Tibial nerve (tissue), 3 donors: ENCODE data around the gene ANKDD1B.

Experiments used
- CTCF ChIP-seq, 5 experiments: fragments of 200-600 bp in 3 of 5; fragments of 450-650 bp in 2 of 5; sonication (generic) in 3 of 5; IDR thresholded peaks; one replicate each; pipeline ENCODE4 v1.5.1; 2016 to 2019; ENCODE audit warnings: antibody characterized with exemption in 5 of 5, mild to moderate bottlenecking in 3 of 5, moderate library complexity in 2 of 5
- POLR2A ChIP-seq, 2 donors: fragments of 450-650 bp; IDR thresholded peaks; one replicate each; pipeline ENCODE4 v1.6.1; 2017; ENCODE audit warnings: antibody characterized with exemption in 2 of 2, mild to moderate bottlenecking in 2 of 2, moderate library complexity in 2 of 2

GRCh38 chr5:75710637-75711036 lies 99.4 kb downstream of the ANKDD1B start:
- TF ChIP-seq CTCF (IDR thresholded peaks at IDR 0.05) (no peak), POLR2A (IDR thresholded peaks at IDR 0.05) (no peak)
